ENCODE results near the gene OR1N2. TPM values are rescaled to one million over a fixed set of nuclear protein-coding genes. Genes with fewer than 3 reads are reported as not detected.
"Not testable (repeated sequence)": the region's sequence is repeated elsewhere in the genome, so short reads cannot be mapped to it uniquely, and the experiment has no call there.

OR1N2 gene
- total and polyA plus RNA-seq, 2 of the 4 experiments (the other 2 are of a cell fraction): not detected

DNA sequence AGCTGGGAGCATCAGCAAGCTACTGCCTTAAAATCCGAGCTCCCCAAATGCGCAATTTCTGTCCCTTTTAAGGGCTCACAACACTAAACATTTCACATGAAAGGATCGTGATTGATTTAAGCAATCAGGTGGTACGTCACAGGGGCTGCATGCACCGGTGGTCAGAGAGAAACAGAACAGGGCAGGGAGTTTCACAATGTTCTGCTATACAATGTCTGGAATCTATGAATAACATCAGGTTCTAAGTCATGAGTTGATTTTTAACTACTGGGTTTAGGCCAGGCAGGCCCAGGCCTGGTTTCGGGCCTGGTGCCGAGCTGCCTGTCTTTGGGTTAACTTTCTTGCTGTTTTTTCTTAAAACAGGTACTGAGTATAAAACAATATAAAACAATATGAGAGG is 15.8 kb upstream of the OR1N2 start:
- H2AFZ ChIP-seq (replicated peaks; ENCODE audit: low read length, poor library complexity); H3K4ac ChIP-seq (ENCODE audit: low read depth, low read length); H4K5ac ChIP-seq (ENCODE audit: low read depth, low read length); H3K23ac ChIP-seq (ENCODE audit: low read depth, low read length); H3K27ac ChIP-seq (ENCODE audit: insufficient read depth, low read length); H2BK5ac ChIP-seq (ENCODE audit: low read depth, low read length, poor library complexity, severe bottlenecking); BruUV-seq (replicated peaks); H2BK120ac ChIP-seq (ENCODE audit: low read depth, low read length); H3K4me2 ChIP-seq (ENCODE audit: low read depth, low read length); H3K4me3 ChIP-seq (ENCODE audit: insufficient read depth, low read depth, low read length); H3K18ac ChIP-seq (ENCODE audit: low read depth, low read length); ATAC-seq (ENCODE audit: low read depth); H4K91ac ChIP-seq (ENCODE audit: insufficient read depth, low read depth, low read length); H3K56ac ChIP-seq (ENCODE audit: extremely low read depth, insufficient read depth, low read length); POLR2A ChIA-PET (ENCODE audit: unreplicated experiment); in situ Hi-C loops (cut with MboI; ENCODE audit: low sequenced_read_pairs); H3K9me3 ChIP-seq (ENCODE audit: control insufficient read depth, insufficient read depth, low read length); intact Hi-C loops (cut with micrococcal nuclease); H2AK5ac ChIP-seq (ENCODE audit: low read depth, low read length); H3K27me3 ChIP-seq (ENCODE audit: control insufficient read depth, insufficient read depth, low read length); DNase-seq; H3K36me3 ChIP-seq (ENCODE audit: control insufficient read depth, insufficient read depth, low read length); H2AK9ac ChIP-seq (replicated peaks; ENCODE audit: low read depth, low read length, poor library complexity); H3K79me1 ChIP-seq (ENCODE audit: low read depth in 1 of 2, low read length in 2 of 2); dilution Hi-C loops (cut with HindIII; ENCODE audit: low sequenced_read_pairs, unreplicated experiment); H3K4me1 ChIP-seq (ENCODE audit: control insufficient read depth, insufficient read depth, low read length); H3K14ac ChIP-seq (replicated peaks; ENCODE audit: low read depth, low read length); H2BK15ac ChIP-seq (ENCODE audit: low read depth, low read length); H3K9me1 ChIP-seq (ENCODE audit: insufficient read depth, low read length); H2BK20ac ChIP-seq (ENCODE audit: low read depth, low read length); H3K9ac ChIP-seq (ENCODE audit: low read depth, low read length); H4K8ac ChIP-seq (ENCODE audit: low read depth in 2 of 2, low read length in 2 of 2); H4K20me1 ChIP-seq (ENCODE audit: insufficient read depth, low read length): not testable (repeated sequence)
- 80% methylated on average over 1 of the region's 7 CpGs; no CpG with 5 or more reads in 1 of the 2 experiments for WGBS, 2 experiments (ENCODE audit: extremely low coverage in 2 of 2, insufficient read length in 1 of 2)
- CTCF ChIA-PET: interaction anchor here (0.6 kb wide), 1 partner anchor 13 kb away, joined by 3 read pairs; no protein-coding TSS in a partner anchor
